ENCODE data around the gene USH1G.

DNA sequence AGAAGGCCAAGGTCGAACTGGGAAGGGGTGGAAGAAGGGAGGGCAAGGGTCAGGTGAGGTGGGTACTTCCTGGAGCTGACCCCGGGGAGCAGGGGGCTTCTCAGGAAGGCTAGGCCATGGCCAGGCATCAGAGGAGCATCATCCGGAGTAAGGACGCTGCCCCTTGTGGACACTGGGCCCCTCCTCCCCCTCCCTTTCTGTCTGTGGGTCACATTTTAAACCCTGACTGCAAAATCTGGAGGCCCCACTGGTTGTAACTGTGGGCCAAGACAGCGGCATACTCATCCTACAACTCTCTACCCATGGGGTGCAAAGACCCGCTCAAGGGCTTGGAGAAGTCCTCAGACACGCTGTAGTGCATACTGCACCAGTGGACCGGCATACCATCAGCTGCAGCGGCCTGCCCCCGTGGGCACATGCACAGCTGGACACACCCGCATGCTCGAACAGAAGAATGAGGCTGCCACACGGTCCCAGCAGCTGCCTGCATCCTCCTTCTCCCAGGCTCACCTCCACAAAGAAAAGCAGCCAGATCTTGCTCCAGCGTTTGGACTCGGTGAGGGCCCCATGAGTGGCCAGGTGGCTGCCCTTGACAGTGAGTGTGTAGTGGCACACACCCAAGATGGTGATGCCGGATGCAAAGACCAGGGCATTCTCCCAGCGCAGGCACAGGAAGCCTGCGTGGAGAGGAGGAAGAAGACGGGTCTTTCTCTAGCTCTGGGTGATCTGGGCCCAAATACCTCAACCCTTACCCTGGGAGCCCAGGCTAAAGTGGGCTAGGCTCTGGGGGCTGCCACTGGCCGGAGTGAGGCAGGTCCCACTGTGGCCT is 30.8 kb downstream of the USH1G start:
- no peak for TF ChIP-seq ELF4 (IDR thresholded peaks at IDR 0.05)
- TF ChIP-seq SUZ12 (IDR thresholded peaks at IDR 0.05) = no peak
- no peak for TF ChIP-seq NFRKB (IDR thresholded peaks at IDR 0.05)
- no peak for TF ChIP-seq ARNT (IDR thresholded peaks at IDR 0.05)
- no peak for TF ChIP-seq FOXK2 (IDR thresholded peaks at IDR 0.05)
- TF ChIP-seq, protein P1, sequence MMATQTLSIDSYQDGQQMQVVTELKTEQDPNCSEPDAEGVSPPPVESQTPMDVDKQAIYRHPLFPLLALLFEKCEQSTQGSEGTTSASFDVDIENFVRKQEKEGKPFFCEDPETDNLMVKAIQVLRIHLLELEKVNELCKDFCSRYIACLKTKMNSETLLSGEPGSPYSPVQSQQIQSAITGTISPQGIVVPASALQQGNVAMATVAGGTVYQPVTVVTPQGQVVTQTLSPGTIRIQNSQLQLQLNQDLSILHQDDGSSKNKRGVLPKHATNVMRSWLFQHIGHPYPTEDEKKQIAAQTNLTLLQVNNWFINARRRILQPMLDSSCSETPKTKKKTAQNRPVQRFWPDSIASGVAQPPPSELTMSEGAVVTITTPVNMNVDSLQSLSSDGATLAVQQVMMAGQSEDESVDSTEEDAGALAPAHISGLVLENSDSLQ (IDR thresholded peaks at IDR 0.05) = no peak
- no peak for TF ChIP-seq BHLHE40 (IDR thresholded peaks at IDR 0.05; ENCODE audit: borderline replicate concordance)
- TF ChIP-seq TARDBP (IDR thresholded peaks at IDR 0.05) = no peak
- no peak for TF ChIP-seq ZNF384 (IDR thresholded peaks at IDR 0.05)
- no peak for TF ChIP-seq FOXA1 (IDR thresholded peaks at IDR 0.05)
- no peak for TF ChIP-seq FOXM1 (IDR thresholded peaks at IDR 0.05; ENCODE audit: borderline replicate concordance)
- no peak for TF ChIP-seq LEF1 (IDR thresholded peaks at IDR 0.05; ENCODE audit: borderline replicate concordance)
